Dedifferentiated amniotic fluid mesenchymal stem cell (primary cell): ENCODE measurements around the gene HSPG2.
"Not testable (repeated sequence)": the region's sequence is repeated elsewhere in the genome, so short reads cannot be mapped to it uniquely, and the experiment has no call there.

Experiments
- DNase-seq: peaks from one replicate; pipeline ENCODE4 v3.0.0-alpha.2; 2016; ENCODE audit errors: extremely low spot score

The HSPG2 gene

GRCh38 chr1:21827141-21827679 lies 109.9 kb downstream of the HSPG2 start:
- DNase-seq = no peak

- not testable (repeated sequence) for DNase-seq
These were observed 110.4 kb downstream of the HSPG2 start for GRCh38 chr1:21826694-21827093.

GRCh38 chr1:21825393-21825792 lies 111.7 kb downstream of the HSPG2 start:
- no peak for DNase-seq

GRCh38 chr1:21824926-21825325 lies 112.2 kb downstream of the HSPG2 start:
- no peak for DNase-seq

- no peak for DNase-seq
These were observed 113.0 kb downstream of the HSPG2 start for GRCh38 chr1:21823980-21824702.

GRCh38 chr1:21823206-21823979 lies 113.7 kb downstream of the HSPG2 start:
- DNase-seq = no peak

- no peak for DNase-seq
These were observed 114.8 kb downstream of the HSPG2 start for GRCh38 chr1:21822349-21822748.

- DNase-seq = no peak
These were observed 115.6 kb downstream of the HSPG2 start for GRCh38 chr1:21821385-21822019.

- DNase-seq = no peak
These were observed 116.4 kb downstream of the HSPG2 start for GRCh38 chr1:21820597-21821232.

- DNase-seq = no peak
These were observed 118.5 kb downstream of the HSPG2 start for GRCh38 chr1:21818656-21819055.

GRCh38 chr1:21816602-21817302 lies 120.4 kb downstream of the HSPG2 start:
- DNase-seq = no peak

- no peak for DNase-seq
These were observed 121.3 kb downstream of the HSPG2 start for GRCh38 chr1:21815724-21816321.

- no peak for DNase-seq
These were observed 122.0 kb downstream of the HSPG2 start for GRCh38 chr1:21814981-21815582.

- no peak for DNase-seq
These were observed 122.7 kb downstream of the HSPG2 start for GRCh38 chr1:21814241-21814918.

GRCh38 chr1:21813542-21813941 lies 123.6 kb downstream of the HSPG2 start:
- no peak for DNase-seq

GRCh38 chr1:21811875-21812305 lies 125.2 kb downstream of the HSPG2 start, which contains the start of gene LDLRAD2:
Gene LDLRAD2, plus strand, starts transcription at chr1:21812265. Its CDS starts 187 bp downstream, at chr1:21812452.
- DNase-seq = no peak

GRCh38 chr1:21804536-21804935 lies 132.6 kb downstream of the HSPG2 start:
- DNase-seq = no peak

- DNase-seq = no peak
These were observed 136.0 kb downstream of the HSPG2 start for GRCh38 chr1:21801100-21801499.

GRCh38 chr1:21799730-21800129 lies 137.4 kb downstream of the HSPG2 start:
- DNase-seq = no peak

GRCh38 chr1:21795075-21795474 lies 142.0 kb downstream of the HSPG2 start:
- no peak for DNase-seq
